Keratinocyte (primary cell): ENCODE measurements around the gene LRRC17. TPM values are rescaled to one million over a fixed set of nuclear protein-coding genes. Genes with fewer than 3 reads are reported as not detected.

Experiments used
- DNase-seq: peaks from one replicate; pipeline ENCODE4 v3.0.0-alpha.2; 2011; ENCODE audit warnings: low read depth, missing footprints, low spot score
- FAIRE-seq: peaks from 2 replicates; lab custom pipeline; 2011; peaks lifted over from hg19 to GRCh38; lab: Jason Lieb, UNC
- H2AFZ ChIP-seq: 2 replicates; pipeline ENCODE4 v1.6.0; 2012; ENCODE audit warnings: low read length, control low read depth, inconsistent platforms; ENCODE audit not compliant: control insufficient read depth
- H3K27ac ChIP-seq: 2 replicates; pipeline ENCODE4 v1.5.1; 2011; ENCODE audit warnings: low read length; ENCODE audit not compliant: control insufficient read depth, insufficient read depth
- H3K27me3 ChIP-seq: 3 replicates; pipeline ENCODE4 v1.6.0; 2011; ENCODE audit warnings: low read length; ENCODE audit not compliant: control insufficient read depth, insufficient read depth; ENCODE audit errors: extremely low read depth
- H3K36me3 ChIP-seq, 2 experiments: 2 replicates in 1 of 2; 3 replicates in 1 of 2; pipeline ENCODE4 v1.5.1; 2011; ENCODE audit warnings: low read length in 2 of 2, mild to moderate bottlenecking in 1 of 2; ENCODE audit not compliant: control insufficient read depth in 2 of 2, insufficient read depth in 2 of 2; ENCODE audit errors: extremely low read depth in 1 of 2
- H3K4me1 ChIP-seq: 3 replicates; pipeline ENCODE4 v1.5.1; 2011; ENCODE audit warnings: low read length; ENCODE audit not compliant: control insufficient read depth, insufficient read depth; ENCODE audit errors: extremely low read depth
- H3K4me2 ChIP-seq: 3 replicates; pipeline ENCODE4 v1.6.0; 2011; ENCODE audit warnings: low read depth, low read length; ENCODE audit not compliant: control insufficient read depth, insufficient read depth; ENCODE audit errors: extremely low read depth
- H3K4me3 ChIP-seq, 3 experiments: fragments of 200-600 bp in 1 of 3; sonication (generic) in 1 of 3; 2 replicates in 2 of 3; 3 replicates in 1 of 3; pipeline ENCODE4 v1.5.1; 2011 to 2016; ENCODE audit warnings: low read length in 3 of 3, mild to moderate bottlenecking in 3 of 3, control low read depth in 2 of 3, inconsistent platforms in 1 of 3, low read depth in 1 of 3, mixed read lengths in 1 of 3, mixed run types in 1 of 3, moderate library complexity in 1 of 3; ENCODE audit not compliant: control insufficient read depth in 2 of 3, insufficient read depth in 2 of 3; ENCODE audit errors: extremely low read depth in 1 of 3
- H3K79me2 ChIP-seq: 2 replicates; pipeline ENCODE4 v1.6.0; 2012; ENCODE audit warnings: low read length; ENCODE audit not compliant: control insufficient read depth, insufficient read depth
- H3K9ac ChIP-seq: 3 replicates; pipeline ENCODE4 v1.6.0; 2011; ENCODE audit warnings: low read length; ENCODE audit not compliant: control insufficient read depth, insufficient read depth; ENCODE audit errors: extremely low read depth
- H3K9me1 ChIP-seq: 3 replicates; pipeline ENCODE4 v1.6.0; 2011; ENCODE audit warnings: low read length; ENCODE audit not compliant: control insufficient read depth, insufficient read depth; ENCODE audit errors: extremely low read depth
- H3K9me3 ChIP-seq: 2 replicates; pipeline ENCODE4 v1.5.1; 2012; ENCODE audit warnings: low read depth, low read length; ENCODE audit not compliant: control insufficient read depth
- H4K20me1 ChIP-seq: 3 replicates; pipeline ENCODE4 v1.6.0; 2011; ENCODE audit warnings: low read length; ENCODE audit not compliant: control insufficient read depth, insufficient read depth; ENCODE audit errors: extremely low read depth
- CTCF ChIP-seq, 3 experiments: IDR thresholded peaks in 1 of 3; conservative IDR thresholded peaks in 1 of 3; optimal IDR thresholded peaks in 1 of 3; 2 replicates in 2 of 3; 3 replicates in 1 of 3; pipeline versions ENCODE3 to v1.5.1; 2011; ENCODE audit warnings: low read length in 3 of 3, mild to moderate bottlenecking in 3 of 3, moderate library complexity in 2 of 3, control low read depth in 1 of 3, inconsistent platforms in 1 of 3; ENCODE audit not compliant: insufficient read depth in 2 of 3; ENCODE audit errors: extremely low read depth in 1 of 3
- EZH2 ChIP-seq: IDR thresholded peaks from one replicate; pipeline ENCODE4 v1.6.1; 2012; ENCODE audit warnings: inconsistent platforms, mild to moderate bottlenecking, low read length, moderate library complexity
- dilution Hi-C: fragments of 300-500 bp; cut with MboI; formaldehyde crosslinking; loops from one replicate; pipeline ENCODE4 v1.7.0; 2020; ENCODE audit warnings: low sequenced_read_pairs; ENCODE audit not compliant: extremely low pct_ligation_motif_present
- polyA plus RNA-seq, 5 experiments: library from polyadenylated mRNA; depleted of rRNA in 3 of 5; stranded (reverse) in 3 of 5; stranded (forward) in 1 of 5; unstranded in 1 of 5; fragments of >200 nt; gene quantifications; 1 replicate in 1 of 5; 2 replicates in 3 of 5; 3 replicates in 1 of 5; pipeline versions ENCODE4 v1.2.1 to v1.2.3, GENCODE V29; 2011 to 2012; ENCODE audit warnings: missing spikeins in 2 of 5, low read depth in 1 of 5, low replicate concordance in 1 of 5

Gene LRRC17
- polyA plus RNA-seq, 1 donor (not counting 4 experiments of a cell fraction or from before 2014, with no cell fraction given): 0.20 TPM

GRCh38 chr7:102895602-102896001 is 17.2 kb upstream of the LRRC17 start:
- H3K4me1 ChIP-seq: peaks cover 21% of the 10 kb centered on the region
- no peak overlapping the region for H3K27ac ChIP-seq
- H4K20me1 ChIP-seq: no peaks in the 10 kb centered on the region
- no peaks in the 10 kb centered on the region for H3K36me3 ChIP-seq
- DNase-seq: no peak
- H3K4me2 ChIP-seq: no peak overlapping the region
- no peaks in the 10 kb centered on the region for H3K9me3 ChIP-seq
- no peak for FAIRE-seq
- no peak overlapping the region for H3K4me3 ChIP-seq
- TF ChIP-seq EZH2 (no peak), CTCF (optimal IDR thresholded peaks at IDR 0.05 in 1 of 3, IDR thresholded peaks at IDR 0.05 in 1 of 3, conservative IDR thresholded peaks at IDR 0.05 in 1 of 3; ENCODE audit: extremely low read depth in 1 of 3, insufficient read depth in 2 of 3, low read length in 3 of 3) (no peak)
- H3K79me2 ChIP-seq: no peaks in the 10 kb centered on the region
- no peak overlapping the region for H2AFZ ChIP-seq
- H3K9me1 ChIP-seq: no peaks in the 10 kb centered on the region
- no peaks in the 10 kb centered on the region for H3K27me3 ChIP-seq
- dilution Hi-C loops: no loop called here
- H3K9ac ChIP-seq: no peak overlapping the region

- TF ChIP-seq EZH2 (no peak), CTCF (optimal IDR thresholded peaks at IDR 0.05 in 1 of 3, IDR thresholded peaks at IDR 0.05 in 1 of 3, conservative IDR thresholded peaks at IDR 0.05 in 1 of 3; ENCODE audit: extremely low read depth in 1 of 3, insufficient read depth in 2 of 3, low read length in 3 of 3) (no peak)
- H3K9me3 ChIP-seq: no peaks in the 10 kb centered on the region
- FAIRE-seq: no peak
Measured at GRCh38 chr7:102896585-102896984, 16.2 kb upstream of the LRRC17 start.

More at GRCh38 chr7:102896585-102896984, 16.2 kb upstream of the LRRC17 start:
- Histone ChIP-seq H2AFZ (no peak overlapping the region), H3K27ac (no peak overlapping the region), H3K9me1 (no peaks in the 10 kb centered on the region), H3K27me3 (no peaks in the 10 kb centered on the region), H3K4me2 (no peak overlapping the region), H4K20me1 (no peaks in the 10 kb centered on the region), H3K4me1 (peaks cover 14% of the 10 kb centered on the region), H3K4me3 (no peak overlapping the region), H3K79me2 (no peaks in the 10 kb centered on the region), H3K9ac (no peak overlapping the region), H3K36me3 (no peaks in the 10 kb centered on the region)
- DNase-seq: no peak
- dilution Hi-C loops: no loop called here
